ENCODE data around the gene CD300A.

CD300A gene

DNA sequence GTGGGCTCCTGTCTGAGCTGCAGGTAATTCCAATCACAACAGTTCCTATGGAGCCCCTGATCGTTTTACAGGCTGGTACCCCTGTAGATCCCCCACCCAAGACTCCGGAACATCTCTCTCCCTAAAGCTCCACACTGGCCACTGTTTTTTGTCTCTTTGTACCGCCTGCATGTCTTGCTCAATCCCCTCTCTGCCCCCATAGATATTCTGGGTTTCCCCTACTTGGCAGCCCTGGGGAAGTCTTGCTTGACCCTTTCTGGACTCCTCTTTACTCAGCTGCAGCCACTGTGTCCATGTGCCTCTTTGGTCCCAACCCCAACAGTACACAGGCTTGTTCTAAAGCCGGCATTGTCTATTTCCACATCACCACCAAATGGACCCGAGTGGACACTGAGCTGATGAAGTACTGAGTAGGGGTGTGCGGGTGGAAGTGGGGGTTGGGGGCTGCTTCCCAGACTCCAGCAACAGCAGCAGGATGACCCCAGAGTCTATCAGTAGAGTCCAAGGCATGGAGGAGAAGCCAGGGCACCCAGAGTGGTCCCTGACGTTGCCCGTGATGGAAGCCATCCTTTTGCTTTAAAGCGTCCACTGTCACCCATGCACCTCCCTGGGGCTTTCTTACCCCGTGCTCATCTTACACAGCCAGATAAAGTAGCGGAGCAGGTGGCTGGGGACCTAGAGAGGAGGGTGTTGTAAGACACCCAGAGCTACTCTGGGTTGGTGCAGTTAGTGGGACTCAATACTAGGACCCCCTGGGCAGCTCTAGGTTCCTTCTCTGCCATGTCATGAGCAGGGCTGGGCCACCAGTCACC, 58.4 kb downstream of the CD300A start:
- no peak for DNase-seq

DNA sequence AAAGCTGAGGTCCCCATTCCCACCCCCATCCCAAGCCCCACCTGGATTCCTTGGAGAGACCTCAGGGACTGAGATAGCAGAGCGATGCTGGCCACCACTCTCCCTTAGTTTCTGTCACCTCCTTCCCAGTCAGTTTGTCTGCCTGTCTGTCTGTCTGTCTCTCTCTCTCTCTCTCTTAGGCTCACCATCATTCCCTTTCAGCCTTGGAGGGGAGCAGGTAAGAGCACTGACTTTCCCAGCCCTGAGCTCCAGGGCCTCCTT, 59.0 kb downstream of the CD300A start:
- DNase-seq: no peak

DNA sequence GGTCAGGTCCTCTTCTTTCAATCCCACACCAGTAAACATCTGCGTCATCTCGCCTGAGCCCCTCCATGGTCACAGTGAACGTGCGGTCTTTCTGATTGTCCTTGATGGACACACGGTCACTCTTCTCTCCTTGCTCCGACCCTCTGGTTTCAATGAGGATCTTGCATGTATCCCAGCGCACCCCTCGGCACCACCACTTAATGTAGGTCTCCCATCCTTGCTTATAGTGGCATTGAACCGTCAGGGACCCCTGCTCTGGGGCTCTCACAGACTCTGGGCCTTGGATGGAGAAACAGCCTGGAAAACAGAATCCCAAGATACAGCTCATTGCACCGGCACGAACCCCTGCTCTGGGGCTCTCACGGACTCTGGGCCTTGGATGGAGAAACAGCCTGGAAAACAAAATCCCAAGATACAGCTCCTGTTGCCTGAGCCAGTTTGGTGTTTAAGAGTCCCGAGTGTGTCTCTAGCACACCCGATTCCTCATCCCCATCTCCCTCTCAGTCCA, 59.4 kb downstream of the CD300A start:
- DNase-seq: no peak

DNA sequence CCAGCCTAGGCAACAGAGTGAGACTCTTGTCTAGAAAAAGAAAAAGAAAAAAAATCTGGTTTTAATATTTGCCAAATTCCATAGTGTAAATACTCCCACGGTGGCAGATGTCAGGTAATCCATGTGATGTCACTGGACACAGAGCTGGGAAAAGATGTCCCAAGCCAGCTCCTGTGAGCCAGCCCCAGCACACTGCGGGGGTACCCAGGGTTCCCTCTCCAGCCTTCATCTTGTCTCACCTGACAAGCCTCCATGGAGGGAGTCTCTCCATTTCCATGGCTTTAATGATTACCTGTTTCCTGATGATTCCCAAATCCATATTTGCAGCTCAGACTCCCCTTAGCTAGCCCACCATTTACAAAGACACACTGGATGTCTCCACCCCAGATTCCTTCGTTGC, 60.2 kb downstream of the CD300A start:
- DNase-seq: no peak

DNA sequence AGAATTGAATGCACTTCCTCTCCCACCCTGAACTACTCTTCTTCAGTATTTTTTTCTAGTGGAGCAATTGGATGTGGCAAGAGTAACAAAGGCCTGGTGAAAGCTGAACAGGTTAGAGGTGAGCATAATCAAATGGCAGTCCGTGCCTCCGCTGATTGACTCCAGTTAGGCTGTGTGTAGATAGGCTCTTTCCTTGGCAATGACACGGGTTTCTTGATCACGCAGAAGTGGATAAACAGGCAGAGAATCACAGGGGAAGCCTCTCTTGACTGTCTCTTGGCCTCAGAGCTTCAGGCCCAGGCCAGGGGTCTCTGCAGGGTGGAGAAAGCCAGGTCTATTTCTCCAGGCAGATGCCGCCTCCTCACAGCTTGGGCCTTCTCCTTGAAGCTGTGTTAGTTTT, 60.6 kb downstream of the CD300A start:
- no peak for DNase-seq

DNA sequence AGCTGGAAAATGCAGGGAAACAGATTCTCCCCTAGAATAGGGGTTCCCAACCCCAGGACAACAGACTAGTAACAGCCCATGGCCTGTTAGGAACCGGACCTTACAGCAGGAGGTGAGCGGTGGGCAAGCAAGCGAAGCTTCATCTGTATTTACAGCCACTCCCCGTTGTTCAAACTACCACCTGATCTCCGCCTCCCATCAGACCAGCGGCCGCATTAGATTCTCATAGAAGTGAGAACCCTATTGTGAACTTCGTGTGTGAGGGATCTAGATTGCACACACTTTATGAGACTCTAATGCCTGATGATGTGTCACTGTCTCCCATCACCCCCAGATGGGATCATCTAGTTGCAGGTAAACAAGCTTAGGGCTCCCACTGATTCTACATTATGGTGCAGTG, 61.3 kb downstream of the CD300A start:
- DNase-seq: no peak

DNA sequence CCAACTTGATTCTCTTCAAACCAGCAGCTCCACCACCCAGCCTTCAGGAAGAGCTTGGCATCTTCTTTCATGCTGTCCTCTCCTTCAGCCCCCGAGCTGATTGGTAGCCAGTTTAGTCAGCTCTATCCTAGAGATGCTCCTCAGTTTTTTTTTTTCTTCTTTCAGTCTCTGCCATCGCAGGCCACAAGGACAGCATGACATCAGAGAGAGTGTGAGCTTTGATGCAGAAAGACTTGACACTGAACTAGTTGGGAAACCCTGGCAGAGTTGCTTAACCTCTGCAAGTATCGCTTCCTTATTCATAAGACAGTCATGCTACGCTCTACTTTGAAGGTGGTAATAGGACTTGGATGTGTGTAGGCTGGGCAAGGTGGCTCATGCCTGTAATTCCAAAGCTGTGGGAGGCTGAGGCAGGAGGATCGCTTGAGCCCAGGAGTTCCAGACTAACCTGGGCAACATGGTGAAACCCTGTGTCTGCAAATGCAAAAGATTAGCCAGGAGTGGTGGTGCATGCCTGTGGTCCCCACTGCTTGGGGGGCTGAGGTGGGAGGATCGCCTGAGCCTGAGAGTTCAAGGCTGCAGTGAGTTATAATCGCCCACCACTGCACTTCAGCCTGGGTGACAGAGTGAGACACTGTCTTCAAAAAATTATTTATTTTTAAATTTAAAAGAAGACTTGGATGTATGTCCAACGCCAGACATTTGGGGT, 62.2 kb downstream of the CD300A start:
- DNase-seq: no peak

DNA sequence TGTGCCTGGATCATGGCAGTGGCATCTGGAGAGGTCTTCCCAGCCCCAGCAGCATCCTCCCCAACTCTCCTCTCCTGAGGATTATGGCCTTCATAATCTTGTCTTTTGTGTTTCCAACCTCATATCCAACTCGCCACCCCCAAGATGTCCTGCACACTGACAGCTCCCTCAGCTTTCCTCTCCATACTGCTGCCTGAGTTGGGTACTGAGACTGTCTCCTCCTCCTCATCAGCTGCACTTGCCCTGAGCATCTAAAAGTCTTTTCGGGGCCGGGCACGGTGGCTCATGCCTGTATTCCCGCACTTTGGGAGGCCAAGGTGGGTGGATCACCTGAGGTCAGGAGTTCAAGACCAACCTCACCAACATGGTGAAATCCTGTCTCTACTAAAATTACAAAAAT, 62.8 kb downstream of the CD300A start:
- no peak for DNase-seq

DNA sequence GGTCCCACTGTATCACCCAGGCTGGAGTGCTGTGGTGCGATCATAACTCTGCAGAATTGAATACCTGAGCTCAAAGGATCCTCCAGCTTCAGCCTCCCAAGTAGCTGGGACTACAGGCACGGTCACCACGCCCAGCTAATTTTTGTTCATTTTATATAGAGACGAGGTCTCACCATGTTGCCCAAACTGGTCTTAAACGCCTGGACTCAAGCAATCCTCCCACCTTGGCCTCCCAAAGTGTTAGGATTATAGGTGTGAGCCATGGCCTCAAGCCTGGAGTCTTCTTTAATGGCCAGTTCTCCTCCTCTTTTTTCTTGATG, 64.4 kb downstream of the CD300A start:
- DNase-seq: no peak

DNA sequence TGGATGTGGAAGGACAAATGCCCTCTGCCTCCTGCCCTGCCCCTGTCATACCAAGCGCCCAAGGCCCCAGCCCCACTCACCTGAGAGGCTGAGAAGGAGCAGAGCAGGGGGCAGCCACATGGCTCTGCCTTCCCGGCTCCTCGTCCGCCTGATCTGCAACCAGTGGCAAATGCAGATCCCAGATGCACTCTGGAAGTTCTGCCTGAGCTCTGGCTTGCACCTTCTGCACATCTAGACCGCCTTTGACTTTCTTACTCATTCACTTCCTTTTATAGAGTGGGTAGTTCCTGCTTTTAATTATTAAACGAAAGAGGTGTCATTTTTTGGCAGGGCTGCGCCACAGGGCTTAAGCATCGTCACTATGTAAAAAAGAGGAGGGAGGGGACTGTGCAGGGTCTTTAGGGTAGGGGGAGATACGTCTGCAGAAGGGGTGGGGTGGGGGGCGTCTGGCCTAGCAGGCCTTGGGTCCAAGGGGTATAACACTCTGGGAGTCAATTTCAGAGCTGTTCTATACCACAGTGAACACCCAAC, 64.9 kb downstream of the CD300A start, which contains the start of gene CD300LB:
Gene CD300LB, minus strand, starts transcription at position 245 of the 531 bp plus-strand sequence. Its CDS starts 125 bp downstream, at position 120.
- DNase-seq: no peak

DNA sequence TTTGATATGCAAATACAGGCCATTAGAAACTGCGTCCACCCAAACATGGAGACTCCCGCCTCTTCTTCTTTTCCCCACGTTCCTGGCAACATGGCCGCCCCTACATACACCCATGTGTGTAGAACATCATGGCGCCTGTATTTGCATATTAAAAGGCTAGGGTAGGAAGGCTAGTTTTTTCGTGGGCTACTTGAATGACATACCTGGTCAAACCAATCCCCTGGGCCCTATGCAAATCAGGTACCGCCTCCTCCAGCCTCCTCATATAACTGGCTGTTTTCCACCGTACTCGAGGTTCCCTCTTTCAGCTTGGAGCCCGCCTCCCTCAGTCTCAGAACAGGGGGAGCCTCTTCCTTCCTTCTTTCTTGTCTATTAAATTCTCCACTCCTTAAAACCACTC, 65.7 kb downstream of the CD300A start:
- no peak for DNase-seq
